ENCODE measurements around the gene MKRN2OS.

Gene MKRN2OS

GRCh38 chr3:12518261-12519028 is 26.9 kb downstream of the MKRN2OS start:
- H2BK15ac ChIP-seq (ENCODE audit: low read length) = no peak overlapping the region
- H4K8ac ChIP-seq (ENCODE audit: low read depth, low read length) = no peak overlapping the region
- peak overlapping the region; percentile 19 for H3K18ac ChIP-seq (ENCODE audit: low read length)
- no peak overlapping the region for H2BK12ac ChIP-seq (ENCODE audit: low read length)
- no peak overlapping the region for H3K4me2 ChIP-seq (ENCODE audit: insufficient read depth, low read length, poor library complexity, severe bottlenecking)
- no peak overlapping the region for H2AFZ ChIP-seq (ENCODE audit: low read length)
- no peak overlapping the region for H3K9ac ChIP-seq (ENCODE audit: low read depth, low read length, poor library complexity)
- H3K14ac ChIP-seq (ENCODE audit: low read length) = no peak overlapping the region
- no peaks in the 10 kb centered on the region for H3K79me1 ChIP-seq (ENCODE audit: low read depth, low read length)
- no peak for DNase-seq (ENCODE audit: low spot score)
- H3K4me3 ChIP-seq (ENCODE audit: low read length in 2 of 2) = no peak overlapping the region
- no peak overlapping the region for H3K23ac ChIP-seq (ENCODE audit: low read depth, low read length, poor library complexity)
- no peak overlapping the region for H4K91ac ChIP-seq (ENCODE audit: low read depth, low read length, poor library complexity)
- H2AK5ac ChIP-seq (ENCODE audit: low read depth, low read length) = no peak overlapping the region
- H3K36me3 ChIP-seq (replicated peaks in 1 of 2; ENCODE audit: control insufficient read depth in 2 of 2, insufficient read depth in 2 of 2, low read length in 2 of 2) = peaks cover 15 to 58% of the 10 kb centered on the region in 2 donors
- no peaks in the 10 kb centered on the region for H3K27me3 ChIP-seq (ENCODE audit: control insufficient read depth in 3 of 3, insufficient read depth in 3 of 3, low read depth in 1 of 3, low read length in 3 of 3)
- no peak overlapping the region for H2BK5ac ChIP-seq (ENCODE audit: low read length)
- no CpG with 5 or more reads among the region's 6 CpGs for WGBS, 2 donors (ENCODE audit: extremely low coverage in 2 of 2, insufficient read length in 2 of 2, insufficient replicate concordance in 1 of 2)
- H3K27ac ChIP-seq (replicated peaks; ENCODE audit: low read length) = no peak overlapping the region
- H2BK120ac ChIP-seq (ENCODE audit: low read depth, low read length) = no peak overlapping the region
- H3K4me1 ChIP-seq (ENCODE audit: control insufficient read depth in 2 of 2, insufficient read depth in 1 of 2, low read depth in 1 of 2, low read length in 2 of 2) = peaks cover 0 to 3% of the 10 kb centered on the region in 2 donors
- peaks cover 0 to 5% of the 10 kb centered on the region in 2 donors for H3K9me3 ChIP-seq (replicated peaks in 1 of 2; ENCODE audit: control insufficient read depth in 2 of 2, insufficient read depth in 1 of 2, low read depth in 1 of 2, low read length in 2 of 2)
- H3K4ac ChIP-seq (ENCODE audit: low read length) = no peak overlapping the region

- H2BK120ac ChIP-seq (ENCODE audit: low read depth, low read length) = no peak overlapping the region
- H3K9ac ChIP-seq (ENCODE audit: low read depth, low read length, poor library complexity) = no peak overlapping the region
- H2BK5ac ChIP-seq (ENCODE audit: low read length) = no peak overlapping the region
- H3K23ac ChIP-seq (ENCODE audit: low read depth, low read length, poor library complexity) = no peak overlapping the region
- H3K4me1 ChIP-seq (ENCODE audit: control insufficient read depth in 2 of 2, insufficient read depth in 1 of 2, low read depth in 1 of 2, low read length in 2 of 2) = peaks cover 0 to 3% of the 10 kb centered on the region in 2 donors
- no peaks in the 10 kb centered on the region for H3K79me1 ChIP-seq (ENCODE audit: low read depth, low read length)
- peaks cover 15 to 52% of the 10 kb centered on the region in 2 donors for H3K36me3 ChIP-seq (replicated peaks in 1 of 2; ENCODE audit: control insufficient read depth in 2 of 2, insufficient read depth in 2 of 2, low read length in 2 of 2)
- H2AFZ ChIP-seq (ENCODE audit: low read length) = no peak overlapping the region
- DNase-seq (ENCODE audit: low spot score) = no peak
- H3K4me2 ChIP-seq (ENCODE audit: insufficient read depth, low read length, poor library complexity, severe bottlenecking) = no peak overlapping the region
- H4K8ac ChIP-seq (ENCODE audit: low read depth, low read length) = no peak overlapping the region
- H2BK12ac ChIP-seq (ENCODE audit: low read length) = no peak overlapping the region
- H2BK15ac ChIP-seq (ENCODE audit: low read length) = no peak overlapping the region
- no peak overlapping the region for H3K4me3 ChIP-seq (ENCODE audit: low read length in 2 of 2)
- WGBS, 2 donors (ENCODE audit: extremely low coverage in 2 of 2, insufficient read length in 2 of 2, insufficient replicate concordance in 1 of 2) = no CpG with 5 or more reads among the region's 11 CpGs
- no peak overlapping the region for H4K91ac ChIP-seq (ENCODE audit: low read depth, low read length, poor library complexity)
- no peak overlapping the region for H2AK5ac ChIP-seq (ENCODE audit: low read depth, low read length)
- H3K27ac ChIP-seq (replicated peaks; ENCODE audit: low read length) = no peak overlapping the region
- H3K14ac ChIP-seq (ENCODE audit: low read length) = no peak overlapping the region
- H3K9me3 ChIP-seq (replicated peaks in 1 of 2; ENCODE audit: control insufficient read depth in 2 of 2, insufficient read depth in 1 of 2, low read depth in 1 of 2, low read length in 2 of 2) = peaks cover 0 to 5% of the 10 kb centered on the region in 2 donors
- no peak overlapping the region for H3K18ac ChIP-seq (ENCODE audit: low read length)
- no peak overlapping the region for H3K4ac ChIP-seq (ENCODE audit: low read length)
- no peaks in the 10 kb centered on the region for H3K27me3 ChIP-seq (ENCODE audit: control insufficient read depth in 3 of 3, insufficient read depth in 3 of 3, low read depth in 1 of 3, low read length in 3 of 3)
These were observed 28.4 kb downstream of the MKRN2OS start for GRCh38 chr3:12516873-12517272.

- Histone ChIP-seq H3K4ac (ENCODE audit: low read length) (no peak overlapping the region), H3K4me1 (ENCODE audit: control insufficient read depth in 2 of 2, insufficient read depth in 1 of 2, low read depth in 1 of 2, low read length in 2 of 2) (peaks cover 0 to 4% of the 10 kb centered on the region in 2 donors), H3K4me3 (ENCODE audit: low read length in 2 of 2) (no peak overlapping the region), H3K9me3 (replicated peaks in 1 of 2; ENCODE audit: control insufficient read depth in 2 of 2, insufficient read depth in 1 of 2, low read depth in 1 of 2, low read length in 2 of 2) (no peaks in the 10 kb centered on the region), H2BK5ac (ENCODE audit: low read length) (no peak overlapping the region), H3K9ac (ENCODE audit: low read depth, low read length, poor library complexity) (no peak overlapping the region), H2BK12ac (ENCODE audit: low read length) (no peak overlapping the region), H3K79me1 (ENCODE audit: low read depth, low read length) (no peaks in the 10 kb centered on the region), H3K27me3 (ENCODE audit: control insufficient read depth in 3 of 3, insufficient read depth in 3 of 3, low read depth in 1 of 3, low read length in 3 of 3) (no peaks in the 10 kb centered on the region), H4K8ac (ENCODE audit: low read depth, low read length) (no peak overlapping the region), H2AK5ac (ENCODE audit: low read depth, low read length) (no peak overlapping the region), H2BK120ac (ENCODE audit: low read depth, low read length) (no peak overlapping the region), H3K14ac (ENCODE audit: low read length) (no peak overlapping the region), H3K27ac (replicated peaks; ENCODE audit: low read length) (no peak overlapping the region), H2BK15ac (ENCODE audit: low read length) (no peak overlapping the region), H2AFZ (ENCODE audit: low read length) (no peak overlapping the region), H4K91ac (ENCODE audit: low read depth, low read length, poor library complexity) (no peak overlapping the region), H3K36me3 (replicated peaks in 1 of 2; ENCODE audit: control insufficient read depth in 2 of 2, insufficient read depth in 2 of 2, low read length in 2 of 2) (peaks cover 10 to 51% of the 10 kb centered on the region in 2 donors), H3K23ac (ENCODE audit: low read depth, low read length, poor library complexity) (no peak overlapping the region), H3K4me2 (ENCODE audit: insufficient read depth, low read length, poor library complexity, severe bottlenecking) (no peak overlapping the region), H3K18ac (ENCODE audit: low read length) (no peak overlapping the region)
- DNase-seq (ENCODE audit: low spot score) = no peak
These were observed 29.7 kb downstream of the MKRN2OS start for GRCh38 chr3:12515631-12516030.

GRCh38 chr3:12513694-12514446 is 31.4 kb downstream of the MKRN2OS start:
- Histone ChIP-seq H3K27me3 (ENCODE audit: control insufficient read depth in 3 of 3, insufficient read depth in 3 of 3, low read depth in 1 of 3, low read length in 3 of 3) (no peaks in the 10 kb centered on the region), H4K91ac (ENCODE audit: low read depth, low read length, poor library complexity) (no peak overlapping the region), H2BK120ac (ENCODE audit: low read depth, low read length) (no peak overlapping the region), H3K79me1 (ENCODE audit: low read depth, low read length) (no peaks in the 10 kb centered on the region), H2BK15ac (ENCODE audit: low read length) (no peak overlapping the region), H3K4me2 (ENCODE audit: insufficient read depth, low read length, poor library complexity, severe bottlenecking) (no peak overlapping the region), H3K9me3 (replicated peaks in 1 of 2; ENCODE audit: control insufficient read depth in 2 of 2, insufficient read depth in 1 of 2, low read depth in 1 of 2, low read length in 2 of 2) (no peaks in the 10 kb centered on the region), H4K8ac (ENCODE audit: low read depth, low read length) (no peak overlapping the region), H2AK5ac (ENCODE audit: low read depth, low read length) (no peak overlapping the region), H3K9ac (ENCODE audit: low read depth, low read length, poor library complexity) (no peak overlapping the region), H2BK12ac (ENCODE audit: low read length) (no peak overlapping the region), H3K14ac (ENCODE audit: low read length) (no peak overlapping the region), H2AFZ (ENCODE audit: low read length) (no peak overlapping the region), H2BK5ac (ENCODE audit: low read length) (no peak overlapping the region), H3K4ac (ENCODE audit: low read length) (no peak overlapping the region), H3K4me1 (ENCODE audit: control insufficient read depth in 2 of 2, insufficient read depth in 1 of 2, low read depth in 1 of 2, low read length in 2 of 2) (peaks cover 0 to 8% of the 10 kb centered on the region in 2 donors), H3K18ac (ENCODE audit: low read length) (no peak overlapping the region), H3K23ac (ENCODE audit: low read depth, low read length, poor library complexity) (no peak overlapping the region), H3K27ac (replicated peaks; ENCODE audit: low read length) (no peak overlapping the region), H3K4me3 (ENCODE audit: low read length in 2 of 2) (no peak overlapping the region), H3K36me3 (replicated peaks in 1 of 2; ENCODE audit: control insufficient read depth in 2 of 2, insufficient read depth in 2 of 2, low read length in 2 of 2) (peaks cover 10 to 55% of the 10 kb centered on the region in 2 donors)
- no CpG with 5 or more reads among the region's 5 CpGs for WGBS, 2 donors (ENCODE audit: extremely low coverage in 2 of 2, insufficient read length in 2 of 2, insufficient replicate concordance in 1 of 2)
- DNase-seq (ENCODE audit: low spot score) = no peak
